ENCODE results near the gene HSPA1A. TPM values are rescaled to one million over a fixed set of nuclear protein-coding genes. Genes with fewer than 3 reads are reported as not detected.
A peak's percentile ranks its signal among the peaks of the same experiment; 100 is the strongest.

Gene HSPA1A
- total and polyA plus RNA-seq, 9 of the 15 experiments (the other 6 are each of a cell fraction or from before 2014, with no cell fraction given): 2.2 to 273 (median 107) TPM

DNA sequence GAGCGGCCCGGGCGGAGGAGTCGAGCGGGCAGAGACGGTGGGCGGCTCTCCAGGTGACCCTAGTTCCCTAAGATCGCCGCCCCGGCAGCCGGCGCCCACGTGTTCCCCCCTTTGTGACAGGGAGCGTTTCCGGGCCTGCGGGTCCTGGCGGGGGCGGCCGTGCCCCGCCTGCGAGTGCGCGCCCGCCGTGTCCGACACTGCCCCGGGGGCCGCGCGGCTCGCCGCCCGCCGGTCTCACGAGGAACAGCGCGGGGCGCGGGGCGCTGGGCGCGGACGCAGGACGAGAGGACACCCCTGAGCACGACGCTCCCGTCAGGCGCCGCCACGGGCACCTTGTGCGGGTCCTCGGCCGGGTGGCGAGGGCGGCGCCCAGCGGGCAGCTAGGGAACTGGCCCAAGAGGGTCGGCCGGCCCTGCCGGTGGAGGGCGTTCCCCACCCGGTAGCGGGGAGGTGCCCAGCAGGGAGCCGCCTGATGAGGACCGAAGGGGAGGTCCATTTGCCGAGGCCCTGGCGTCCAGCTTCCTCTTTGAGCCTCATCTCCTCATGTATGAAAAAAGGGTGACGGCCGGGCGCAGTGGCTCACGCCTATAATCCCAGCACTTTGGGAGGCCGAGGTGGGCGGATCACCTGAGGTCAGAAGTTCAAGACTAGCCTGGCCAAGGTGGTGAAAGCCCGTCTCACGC is 19.6 kb upstream of the HSPA1A start, which contains the start of gene VARS1 (continued):
- TF ChIP-seq, protein P1, sequence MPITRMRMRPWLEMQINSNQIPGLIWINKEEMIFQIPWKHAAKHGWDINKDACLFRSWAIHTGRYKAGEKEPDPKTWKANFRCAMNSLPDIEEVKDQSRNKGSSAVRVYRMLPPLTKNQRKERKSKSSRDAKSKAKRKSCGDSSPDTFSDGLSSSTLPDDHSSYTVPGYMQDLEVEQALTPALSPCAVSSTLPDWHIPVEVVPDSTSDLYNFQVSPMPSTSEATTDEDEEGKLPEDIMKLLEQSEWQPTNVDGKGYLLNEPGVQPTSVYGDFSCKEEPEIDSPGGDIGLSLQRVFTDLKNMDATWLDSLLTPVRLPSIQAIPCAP (CRISPR knock-in tag; IDR thresholded peaks at IDR 0.05; ENCODE audit: borderline replicate concordance): no peak
- TF ChIP-seq LCOR (CRISPR knock-in tag; IDR thresholded peaks at IDR 0.05): peak; percentile 83
- TF ChIP-seq JUN (IDR thresholded peaks at IDR 0.05; ENCODE audit: borderline replicate concordance, low read depth, low read length): peak; percentile 67
- TF ChIP-seq JUN (CRISPR knock-in tag; IDR thresholded peaks at IDR 0.05; ENCODE audit: borderline replicate concordance): peak; percentile 78; the same call in 1 of the 2 replicates
- no peak for TF ChIP-seq SNRNP70 (optimal IDR thresholded peaks at IDR 0.05; ENCODE audit: low read depth, low read length)
- TF ChIP-seq, protein P2, sequence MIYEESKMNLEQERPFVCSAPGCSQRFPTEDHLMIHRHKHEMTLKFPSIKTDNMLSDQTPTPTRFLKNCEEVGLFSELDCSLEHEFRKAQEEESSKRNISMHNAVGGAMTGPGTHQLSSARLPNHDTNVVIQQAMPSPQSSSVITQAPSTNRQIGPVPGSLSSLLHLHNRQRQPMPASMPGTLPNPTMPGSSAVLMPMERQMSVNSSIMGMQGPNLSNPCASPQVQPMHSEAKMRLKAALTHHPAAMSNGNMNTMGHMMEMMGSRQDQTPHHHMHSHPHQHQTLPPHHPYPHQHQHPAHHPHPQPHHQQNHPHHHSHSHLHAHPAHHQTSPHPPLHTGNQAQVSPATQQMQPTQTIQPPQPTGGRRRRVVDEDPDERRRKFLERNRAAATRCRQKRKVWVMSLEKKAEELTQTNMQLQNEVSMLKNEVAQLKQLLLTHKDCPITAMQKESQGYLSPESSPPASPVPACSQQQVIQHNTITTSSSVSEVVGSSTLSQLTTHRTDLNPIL (CRISPR knock-in tag; IDR thresholded peaks at IDR 0.05): no peak

DNA sequence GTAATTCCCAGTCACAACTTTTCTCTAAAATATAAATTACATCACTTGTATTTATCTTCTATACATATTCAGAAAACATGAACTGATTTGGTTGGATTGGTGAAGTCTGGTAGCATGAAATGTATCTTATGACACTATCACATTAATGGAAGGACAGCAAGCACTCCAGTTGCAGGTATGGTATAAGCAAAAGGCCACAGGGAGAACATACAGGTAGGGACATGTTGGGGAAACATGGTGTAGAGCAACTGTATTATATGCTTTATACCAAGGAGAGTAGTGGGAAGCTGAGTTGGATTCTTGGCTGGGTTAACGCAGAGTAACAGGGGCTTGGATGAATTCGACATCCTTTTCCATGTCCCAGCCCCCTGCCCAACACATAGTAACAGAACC is 18.4 kb upstream of the HSPA1A start:
- Histone ChIP-seq H3K27me3 (ENCODE audit: control insufficient read depth in 2 of 2, insufficient read depth in 2 of 2, low read length in 2 of 2) (no peaks in the 10 kb centered on the region), H3K4me3 (no peak overlapping the region), H3K9ac (ENCODE audit: insufficient read depth in 1 of 2, low read depth in 2 of 2, low read length in 2 of 2) (no peak overlapping the region), H3K79me2 (ENCODE audit: control insufficient read depth, insufficient read depth, low read length) (peaks cover 46% of the 10 kb centered on the region), H3K4me1 (replicated peaks in 1 of 2; ENCODE audit: control insufficient read depth in 2 of 2, insufficient read depth in 2 of 2, low read length in 2 of 2) (peaks cover 14 to 36% of the 10 kb centered on the region in 2 experiments; a peak in 4 of 5 replicates), H3K9me3 (replicated peaks; ENCODE audit: control insufficient read depth, insufficient read depth, low read depth, low read length) (no peaks in the 10 kb centered on the region), H2AFZ (ENCODE audit: low read depth, low read length) (no peak overlapping the region), H3K36me3 (ENCODE audit: control insufficient read depth, insufficient read depth, low read length) (peaks cover 62% of the 10 kb centered on the region), H3K9me1 (ENCODE audit: control insufficient read depth, insufficient read depth, low read length) (no peaks in the 10 kb centered on the region), H3K4me2 (ENCODE audit: insufficient read depth, low read length) (no peak overlapping the region), H3K27ac (ENCODE audit: extremely low read depth, low read depth, low read length) (peak overlapping the region; percentile 19; the same call in 2 of the 3 replicates), H4K20me1 (replicated peaks; ENCODE audit: control insufficient read depth, insufficient read depth, low read length) (no peaks in the 10 kb centered on the region)
- POLR2A ChIA-PET: interaction anchor here (1.0 to 4.3 kb wide), 10 partner anchors 10 to 159 kb away, joined by 3 to 58 read pairs (median 10); partner anchors contain the start of genes BAG6, HSPA1A, HSPA1B and HSPA1L
- CTCF ChIA-PET (ENCODE audit: low intra/inter-chr PET ratio): interaction anchor here (0.6 to 2.9 kb wide), 3 partner anchors 17 to 67 kb away, joined by 3 to 24 read pairs (median 5); no protein-coding TSS in a partner anchor
- in situ Hi-C loops (cut with MboI): no loop called here
- DNase-seq (ENCODE audit: extremely low read depth in 1 of 4, low spot score in 3 of 4) (no peak), FAIRE-seq (no peak), ATAC-seq (no peak)
- intact Hi-C loops (cut with micrococcal nuclease): loop anchor here (1.0 kb wide), 3 partner anchors 37 to 104 kb away; no protein-coding TSS in a partner anchor
- no TSS peak for BruUV-seq (replicated peaks)
- 89% methylated on average over 2 of the region's 2 CpGs for WGBS (ENCODE audit: insufficient coverage, low coverage, missing lambda C conversion rate)
- no peak for TF ChIP-seq CBX3 (IDR thresholded peaks at IDR 0.05; ENCODE audit: borderline replicate concordance in 1 of 2, low read length in 2 of 2)
- TF ChIP-seq ESRRB (CRISPR knock-in tag; IDR thresholded peaks at IDR 0.05; ENCODE audit: borderline replicate concordance): no peak
- TF ChIP-seq STAT5A (IDR thresholded peaks at IDR 0.05; ENCODE audit: borderline replicate concordance, low read length): no peak
- TF ChIP-seq, protein P3, sequence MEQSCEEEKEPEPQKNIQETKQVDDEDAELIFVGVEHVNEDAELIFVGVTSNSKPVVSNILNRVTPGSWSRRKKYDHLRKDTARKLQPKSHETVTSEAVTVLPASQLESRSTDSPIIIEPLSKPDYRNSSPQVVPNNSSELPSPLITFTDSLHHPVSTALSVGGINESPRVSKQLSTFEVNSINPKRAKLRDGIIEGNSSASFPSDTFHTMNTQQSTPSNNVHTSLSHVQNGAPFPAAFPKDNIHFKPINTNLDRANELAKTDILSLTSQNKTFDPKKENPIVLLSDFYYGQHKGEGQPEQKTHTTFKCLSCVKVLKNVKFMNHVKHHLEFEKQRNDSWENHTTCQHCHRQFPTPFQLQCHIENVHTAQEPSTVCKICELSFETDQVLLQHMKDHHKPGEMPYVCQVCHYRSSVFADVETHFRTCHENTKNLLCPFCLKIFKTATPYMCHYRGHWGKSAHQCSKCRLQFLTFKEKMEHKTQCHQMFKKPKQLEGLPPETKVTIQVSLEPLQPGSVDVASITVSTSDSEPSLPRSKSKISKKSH (CRISPR knock-in tag; IDR thresholded peaks at IDR 0.05): no peak
- TF ChIP-seq CREBBP (IDR thresholded peaks at IDR 0.05; ENCODE audit: low read depth, low read length): peak; percentile 33
- TF ChIP-seq NCOA2 (IDR thresholded peaks at IDR 0.05; ENCODE audit: partially characterized antibody in 2 of 2): no peak
- TF ChIP-seq FOXP1 (CRISPR knock-in tag; IDR thresholded peaks at IDR 0.05): 0 out of 2 replicates have a peak, but pooled peaks have one; percentile 25
- TF ChIP-seq, protein P4, sequence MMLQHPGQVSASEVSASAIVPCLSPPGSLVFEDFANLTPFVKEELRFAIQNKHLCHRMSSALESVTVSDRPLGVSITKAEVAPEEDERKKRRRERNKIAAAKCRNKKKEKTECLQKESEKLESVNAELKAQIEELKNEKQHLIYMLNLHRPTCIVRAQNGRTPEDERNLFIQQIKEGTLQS (IDR thresholded peaks at IDR 0.05): 0 out of 2 replicates have a peak, but pooled peaks have one; percentile 10
- TF ChIP-seq, protein P4 (CRISPR knock-in tag; conservative IDR thresholded peaks at IDR 0.05): no peak
